B cell (primary cell): ENCODE results near the gene ECE1. TPM values are rescaled to one million over a fixed set of nuclear protein-coding genes. Genes with fewer than 3 reads are reported as not detected.

Experiments used
- ATAC-seq: fragments of 200-7000 bp; cut with Tn5 transposase; one replicate; pipeline ENCODE4 v1.10.0; 2021; ENCODE audit warnings: low read depth, mild to moderate bottlenecking, moderate number of reproducible peaks, moderate library complexity
- CTCF ChIA-PET: fragments of 350-600 bp; sonication (Branson Sonifier 250); formaldehyde crosslinking; loops from one replicate; lab custom pipeline; 2021; ENCODE audit warnings: antibody characterized with exemption, inconsistent platforms; lab: Charles Lee
- POLR2A ChIA-PET: fragments of 350-600 bp; sonication (Branson Sonifier 250); formaldehyde crosslinking; loops from one replicate; lab custom pipeline; 2021; ENCODE audit warnings: antibody characterized with exemption; lab: Charles Lee
- DNase-seq: peaks from one replicate; pipeline ENCODE4 v3.0.0; 2013
- H2AFZ ChIP-seq: 2 replicates; pipeline ENCODE4 v1.6.1; 2012; ENCODE audit warnings: mild to moderate bottlenecking, low read depth, low read length; ENCODE audit not compliant: insufficient read depth, poor library complexity, severe bottlenecking
- H3K27ac ChIP-seq, 2 donors: 1 replicate in 1 of 2; 2 replicates in 1 of 2; pipeline ENCODE4 v1.5.1; 2012 to 2013; ENCODE audit warnings: low read length in 2 of 2, mild to moderate bottlenecking in 2 of 2, moderate library complexity in 1 of 2
- H3K27me3 ChIP-seq, 4 experiments: fragments of 200-600 bp in 1 of 4; sonication (generic) in 1 of 4; replicated peaks in 1 of 4; 1 replicate in 2 of 4; 2 replicates in 2 of 4; pipeline versions ENCODE4 v1.6.1 to v1.7.0; 2013 to 2016; ENCODE audit warnings: low read length in 3 of 4, mild to moderate bottlenecking in 2 of 4, mixed read lengths in 1 of 4, moderate library complexity in 1 of 4; ENCODE audit not compliant: insufficient read depth in 4 of 4, control insufficient read depth in 3 of 4; ENCODE audit errors: control extremely low read depth in 1 of 4
- H3K36me3 ChIP-seq, 2 experiments: replicated peaks in 1 of 2; 1 replicate in 1 of 2; 2 replicates in 1 of 2; pipeline versions ENCODE4 v1.6.1 to v1.7.1; 2013; ENCODE audit warnings: low read length in 1 of 2; ENCODE audit not compliant: insufficient read depth in 2 of 2, control insufficient read depth in 1 of 2; ENCODE audit errors: control extremely low read depth in 1 of 2, extremely low read depth in 1 of 2
- H3K4me1 ChIP-seq, 2 donors: fragments of 200-600 bp in 1 of 2; sonication (generic) in 1 of 2; 1 replicate in 1 of 2; 2 replicates in 1 of 2; pipeline versions ENCODE4 v1.5.1 to v1.6.1; 2013 to 2017; ENCODE audit warnings: low read length in 2 of 2; ENCODE audit not compliant: control insufficient read depth in 2 of 2, insufficient read depth in 2 of 2
- H3K4me2 ChIP-seq: replicated peaks from 2 replicates; pipeline ENCODE3; 2012; ENCODE audit warnings: mild to moderate bottlenecking, low read depth, low read length; ENCODE audit not compliant: poor library complexity, severe bottlenecking
- H3K4me3 ChIP-seq, 5 experiments: fragments of 200-600 bp in 1 of 5; sonication (generic) in 1 of 5; 1 replicate in 3 of 5; 2 replicates in 2 of 5; pipeline versions ENCODE4 v1.5.1 to v1.7.0; 2011 to 2016; ENCODE audit warnings: low read length in 4 of 5, mild to moderate bottlenecking in 4 of 5, low read depth in 2 of 5, control low read depth in 1 of 5, moderate library complexity in 1 of 5; ENCODE audit not compliant: insufficient read depth in 1 of 5; ENCODE audit errors: control extremely low read depth in 1 of 5, extremely low read depth in 1 of 5
- H3K79me2 ChIP-seq: fragments of 200-600 bp; sonication (generic); one replicate; pipeline ENCODE4 v1.6.0; 2016; ENCODE audit warnings: low read length; ENCODE audit not compliant: control insufficient read depth, insufficient read depth
- H3K9ac ChIP-seq: fragments of 200-600 bp; sonication (generic); 2 replicates; pipeline ENCODE4 v1.6.1; 2017; ENCODE audit warnings: mild to moderate bottlenecking, low read length, moderate library complexity
- H3K9me3 ChIP-seq, 3 donors: one replicate each; pipeline versions ENCODE4 v1.6.1 to v1.7.1; 2013; ENCODE audit warnings: low read length in 2 of 3; ENCODE audit not compliant: control insufficient read depth in 2 of 3, insufficient read depth in 1 of 3; ENCODE audit errors: control extremely low read depth in 1 of 3
- H4K20me1 ChIP-seq: 2 replicates; pipeline ENCODE4 v1.6.0; 2012; ENCODE audit warnings: mild to moderate bottlenecking, low read length; ENCODE audit not compliant: insufficient read depth, control insufficient read depth, poor library complexity, severe bottlenecking
- H3K27ac Mint-ChIP-seq: one replicate; pipeline ENCODE4 v1.8.0; 2021; ENCODE audit warnings: mixed read lengths
- H3K27me3 Mint-ChIP-seq: one replicate; pipeline ENCODE4 v1.8.0; 2021; ENCODE audit warnings: mixed read lengths
- H3K4me1 Mint-ChIP-seq: one replicate; pipeline ENCODE4 v1.8.0; 2021; ENCODE audit warnings: mixed read lengths
- H3K4me3 Mint-ChIP-seq: one replicate; pipeline ENCODE4 v1.8.0; 2021; ENCODE audit warnings: mixed read lengths
- H3K9me3 Mint-ChIP-seq: one replicate; pipeline ENCODE4 v1.8.0; 2022; ENCODE audit warnings: mixed read lengths; ENCODE audit not compliant: insufficient read depth
- CTCF ChIP-seq: fragments of 200-600 bp; IDR thresholded peaks from one replicate; pipeline ENCODE4 v1.8.0; 2022; ENCODE audit warnings: antibody characterized with exemption, mild to moderate bottlenecking
- EZH2 ChIP-seq: IDR thresholded peaks from 2 replicates; pipeline ENCODE4 v1.6.1; 2012; ENCODE audit warnings: borderline replicate concordance, low read depth, mild to moderate bottlenecking, moderate library complexity, low read length; ENCODE audit not compliant: insufficient read depth, poor library complexity, severe bottlenecking
- WGBS: methylation state at CpG from one replicate; pipeline ENCODE4 v1.1.5; 2013; ENCODE audit warnings: missing lambda C conversion rate; ENCODE audit not compliant: insufficient coverage; 5-methylcytosine and 5-hydroxymethylcytosine counted together
- intact Hi-C: fragments of 100-400 bp; cut with micrococcal nuclease; formaldehyde crosslinking; loops from one replicate; pipeline ENCODE4 v1.10.0; 2022
- polyA plus RNA-seq: library from polyadenylated mRNA; depleted of rRNA; stranded (reverse); fragments of >200 nt; gene quantifications from 2 replicates; pipeline ENCODE4 v1.2.3, GENCODE V29; 2012
- total RNA-seq, 2 donors: library from RNA; stranded (reverse); fragments of 120-200 nt in 1 of 2; gene quantifications; 1 replicate in 1 of 2; 2 replicates in 1 of 2; pipeline versions ENCODE4 v1.2.3 to v1.2.4, GENCODE V29; 2013 to 2022

The ECE1 gene
- total and polyA plus RNA-seq, 2 donors (not counting 1 experiment from before 2014, with no cell fraction given) = 46.7 to 133 TPM

- peaks cover 12% of the 10 kb centered on the region for H4K20me1 ChIP-seq
- Mint-ChIP-seq H3K4me1 (peaks cover 5% of the 10 kb centered on the region), H3K27me3 (no peaks in the 10 kb centered on the region), H3K4me3 (no peak overlapping the region), H3K9me3 (no peaks in the 10 kb centered on the region), H3K27ac (no peak overlapping the region)
- 82% methylated on average over 18 of the region's 19 CpGs for WGBS
- ATAC-seq = peak; percentile 74
- peak; percentile 76 for DNase-seq
- peak overlapping the region in 1 of 2 donors; percentile 9 for H3K27ac ChIP-seq
- H3K9me3 ChIP-seq = no peaks in the 10 kb centered on the region
- H3K4me1 ChIP-seq = no peaks in the 10 kb centered on the region
- TF ChIP-seq CTCF (peak; percentile 78), EZH2 (no peak)
- H3K4me2 ChIP-seq = no peak overlapping the region
- peaks cover 2 to 41% of the 10 kb centered on the region in 2 experiments for H3K36me3 ChIP-seq
- intact Hi-C loops = loop anchor here (5.0 kb wide), 1 partner anchor 150 kb away; no protein-coding TSS in a partner anchor
- H2AFZ ChIP-seq = no peak overlapping the region
- no peaks in the 10 kb centered on the region for H3K79me2 ChIP-seq
- ChIA-PET POLR2A (no interaction called here), CTCF (interaction anchor here (0.6 to 7.6 kb wide), 18 partner anchors 8 to 520 kb away, joined by 3 to 95 read pairs (median 4); no protein-coding TSS in a partner anchor)
- H3K9ac ChIP-seq = no peak overlapping the region
- no peaks in the 10 kb centered on the region for H3K27me3 ChIP-seq
- H3K4me3 ChIP-seq = no peak overlapping the region
Observed at GRCh38 chr1:21216835-21217811, 73.1 kb downstream of the ECE1 start.

GRCh38 chr1:21212126-21212525 lies 78.1 kb downstream of the ECE1 start:
- Histone ChIP-seq H3K9me3 (no peaks in the 10 kb centered on the region), H4K20me1 (peaks cover 6% of the 10 kb centered on the region), H3K4me3 (no peak overlapping the region), H3K27ac (no peak overlapping the region), H3K79me2 (no peaks in the 10 kb centered on the region), H3K9ac (no peak overlapping the region), H3K36me3 (no peaks in the 10 kb centered on the region), H3K4me2 (no peak overlapping the region), H2AFZ (no peak overlapping the region), H3K4me1 (no peaks in the 10 kb centered on the region), H3K27me3 (no peaks in the 10 kb centered on the region)
- ATAC-seq = no peak
- POLR2A ChIA-PET = no interaction called here
- TF ChIP-seq CTCF (no peak), EZH2 (no peak)
- Mint-ChIP-seq H3K27me3 (no peaks in the 10 kb centered on the region), H3K4me1 (peaks cover 4% of the 10 kb centered on the region), H3K9me3 (no peaks in the 10 kb centered on the region), H3K4me3 (no peak overlapping the region), H3K27ac (no peak overlapping the region)
- no peak for DNase-seq
- intact Hi-C loops = no loop called here
- 84% methylated on average over 3 of the region's 3 CpGs for WGBS
- CTCF ChIA-PET = interaction anchor here (7.6 kb wide), 1 partner anchor 156 kb away, joined by 95 read pairs; no protein-coding TSS in a partner anchor
